Forelimb muscle (tissue), 1 donor: ENCODE measurements around the gene AAMDC. TPM values are rescaled to one million over a fixed set of nuclear protein-coding genes. Genes with fewer than 3 reads are reported as not detected.
"Not testable (repeated sequence)": the region's sequence is repeated elsewhere in the genome, so short reads cannot be mapped to it uniquely, and the experiment has no call there.

ENCODE experiments used
- DNase-seq: peaks from one replicate; pipeline ENCODE4 v3.0.0-alpha.2; 2013; ENCODE audit warnings: low read depth
- polyA plus RNA-seq: library from polyadenylated mRNA; unstranded; fragments of 120-200 nt; gene quantifications from one replicate; pipeline ENCODE4 v1.2.1, GENCODE V29; 2013; ENCODE audit not compliant: insufficient read length

Gene AAMDC
- polyA plus RNA-seq, 1 donor: 38.5 TPM

- no peak for DNase-seq
Observed at GRCh38 chr11:77884829-77885190, 63.9 kb downstream of the AAMDC start.

DNA sequence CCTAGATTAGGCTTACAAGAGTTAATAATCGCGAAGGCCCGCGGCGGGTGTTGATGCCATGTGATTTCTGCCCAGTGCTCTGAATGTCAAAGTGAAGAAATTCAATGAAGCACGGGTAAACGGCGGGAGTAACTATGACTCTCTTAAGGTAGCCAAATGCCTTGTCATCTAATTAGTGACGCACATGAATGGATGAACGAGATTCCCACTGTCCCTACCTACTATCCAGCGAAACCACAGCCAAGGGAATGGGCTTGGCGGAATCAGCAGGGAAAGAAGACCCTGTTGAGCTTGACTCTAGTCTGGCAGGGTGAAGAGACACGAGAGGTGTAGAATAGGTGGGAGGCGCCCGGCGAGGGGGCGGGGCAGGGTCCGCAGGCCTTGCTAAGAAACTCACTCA, 65.5 kb downstream of the AAMDC start:
- no peak for DNase-seq

DNA sequence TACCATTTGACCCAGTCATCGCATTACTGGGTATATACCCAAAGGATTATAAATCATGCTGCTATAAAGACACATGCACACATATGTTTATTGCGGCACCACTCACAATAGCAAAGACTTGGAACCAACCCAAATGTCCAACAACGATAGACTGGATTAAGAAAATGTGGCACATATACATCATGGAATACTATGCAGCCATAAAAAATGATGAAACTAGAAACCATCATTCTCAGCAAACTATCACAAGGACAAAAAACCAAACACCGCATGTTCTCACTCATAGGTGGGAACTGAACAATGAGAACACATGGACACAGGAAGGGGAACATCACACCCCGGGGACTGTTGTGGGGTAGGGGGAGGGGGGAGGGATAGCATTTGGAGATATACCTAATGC, 68.1 kb downstream of the AAMDC start:
- DNase-seq: not testable (repeated sequence)

DNA sequence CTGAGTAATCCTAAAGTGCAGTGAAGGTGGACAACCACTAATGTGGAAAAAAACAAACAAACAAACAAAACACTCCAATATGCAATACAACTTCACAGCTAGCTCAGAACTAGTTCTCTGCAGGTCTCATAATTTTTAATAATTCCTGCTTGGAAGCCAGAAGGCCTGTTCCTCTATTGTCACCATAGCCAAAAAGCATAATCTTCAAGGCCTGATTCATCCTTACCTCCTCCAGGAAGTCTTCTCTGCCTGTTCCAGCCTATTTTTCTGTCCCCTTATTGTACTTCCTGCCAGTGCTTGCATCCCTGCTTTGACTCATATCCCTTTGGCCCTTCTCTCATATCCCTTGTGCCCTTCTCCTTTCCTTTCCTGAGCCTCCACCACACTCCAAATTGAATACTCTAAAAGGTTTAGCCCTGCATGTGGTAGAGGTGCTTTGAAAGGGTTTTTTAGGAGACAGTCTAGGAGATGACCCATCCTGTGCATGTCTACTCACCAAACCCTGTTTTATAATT, 69.2 kb downstream of the AAMDC start:
- DNase-seq: not testable (repeated sequence)

- not testable (repeated sequence) for DNase-seq
Observed at GRCh38 chr11:77890619-77891056, 69.7 kb downstream of the AAMDC start.

- not testable (repeated sequence) for DNase-seq
Observed at GRCh38 chr11:77891256-77891655, 70.3 kb downstream of the AAMDC start.

- DNase-seq: not testable (repeated sequence)
Observed at GRCh38 chr11:77891703-77892102, 70.8 kb downstream of the AAMDC start.

DNA sequence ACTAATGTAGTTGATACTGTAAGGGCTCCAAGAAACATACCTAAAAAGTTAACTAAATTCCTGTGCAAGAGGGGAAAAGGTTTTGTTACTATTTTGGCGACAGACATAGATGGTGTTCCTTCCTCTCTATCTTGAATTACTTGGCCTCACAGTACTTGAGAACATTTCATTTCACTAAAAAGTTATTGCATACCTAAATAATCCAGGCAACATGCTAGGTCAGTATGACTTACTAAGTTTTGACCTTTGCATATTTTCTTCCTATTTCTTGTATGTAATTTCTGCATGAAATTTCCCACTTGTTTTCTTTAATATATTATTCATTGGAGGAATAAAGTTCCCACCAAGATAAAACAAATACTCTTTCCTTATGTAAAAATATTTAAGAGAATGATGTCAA, 74.0 kb downstream of the AAMDC start:
- not testable (repeated sequence) for DNase-seq

DNA sequence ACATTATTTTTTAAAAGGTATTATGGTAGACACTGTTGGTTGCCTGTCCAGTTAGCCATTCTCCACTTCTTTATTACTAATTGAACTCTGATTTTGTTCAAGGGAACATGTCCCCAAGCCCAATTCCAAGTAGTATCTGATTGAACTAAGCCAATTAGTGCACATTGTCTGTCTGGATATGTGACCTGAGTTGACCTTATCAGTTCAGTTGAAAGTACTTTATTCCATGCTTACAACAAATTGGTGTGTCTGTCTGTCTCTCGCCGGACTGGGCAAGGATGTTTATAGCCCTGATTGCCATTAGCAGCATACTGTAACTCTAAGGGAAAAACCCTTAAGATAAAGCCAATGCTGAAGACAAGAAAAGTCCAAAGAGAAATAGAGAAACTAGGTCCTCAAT, 87.9 kb downstream of the AAMDC start:
- no peak for DNase-seq

GRCh38 chr11:77909277-77909676, 88.3 kb downstream of the AAMDC start:
- DNase-seq: no peak

DNA sequence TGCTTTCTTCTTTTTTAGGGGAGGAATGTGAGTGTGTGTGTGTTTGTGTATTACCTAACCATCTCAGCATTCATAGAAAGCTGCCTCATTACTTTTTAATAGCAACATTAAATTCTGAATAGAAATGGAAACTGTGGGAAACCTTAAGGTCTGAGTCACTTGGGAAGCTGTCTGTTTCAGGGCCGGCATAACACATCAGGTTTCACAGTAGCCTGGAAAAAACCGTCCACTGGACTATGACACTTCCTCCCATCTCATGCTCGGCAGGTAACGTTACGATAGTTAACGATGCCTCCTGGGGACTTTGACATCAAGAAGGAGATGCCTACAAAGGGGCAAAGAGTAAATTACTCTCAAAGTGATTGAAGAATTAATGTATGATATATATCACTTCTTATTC, 89.9 kb downstream of the AAMDC start:
- DNase-seq: not testable (repeated sequence)

DNA sequence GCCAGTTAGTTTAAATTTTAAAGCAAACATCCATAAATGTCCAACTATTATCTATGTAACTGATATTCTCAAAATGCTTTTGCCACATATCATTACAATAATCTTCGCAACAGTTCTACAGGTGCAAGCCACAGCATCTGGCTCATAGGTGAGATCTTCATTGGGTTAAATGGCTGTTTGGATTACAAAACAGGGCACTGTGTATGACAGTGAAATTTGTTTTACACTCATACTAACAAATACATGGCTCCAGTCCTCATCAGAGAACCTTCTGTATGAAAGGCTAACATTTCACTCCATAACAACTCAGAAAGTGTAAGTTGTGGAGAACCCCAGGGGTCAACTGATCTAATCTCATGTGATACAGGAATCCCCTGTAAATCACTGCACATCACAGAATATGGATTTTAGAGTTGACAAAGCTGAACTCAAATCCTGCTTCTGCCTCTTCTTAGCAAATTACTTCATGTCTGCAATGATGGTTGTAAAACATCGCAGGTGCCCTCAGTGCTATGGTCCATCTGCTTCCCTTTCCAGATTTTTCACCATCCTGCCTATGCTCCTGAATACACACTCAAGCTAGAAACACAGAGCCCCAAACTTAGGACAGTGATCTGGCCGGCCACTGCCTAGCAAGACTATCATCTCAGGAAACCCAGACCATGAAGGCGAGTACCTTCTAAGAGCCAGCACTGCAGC, 92.8 kb downstream of the AAMDC start:
- not testable (repeated sequence) for DNase-seq

DNA sequence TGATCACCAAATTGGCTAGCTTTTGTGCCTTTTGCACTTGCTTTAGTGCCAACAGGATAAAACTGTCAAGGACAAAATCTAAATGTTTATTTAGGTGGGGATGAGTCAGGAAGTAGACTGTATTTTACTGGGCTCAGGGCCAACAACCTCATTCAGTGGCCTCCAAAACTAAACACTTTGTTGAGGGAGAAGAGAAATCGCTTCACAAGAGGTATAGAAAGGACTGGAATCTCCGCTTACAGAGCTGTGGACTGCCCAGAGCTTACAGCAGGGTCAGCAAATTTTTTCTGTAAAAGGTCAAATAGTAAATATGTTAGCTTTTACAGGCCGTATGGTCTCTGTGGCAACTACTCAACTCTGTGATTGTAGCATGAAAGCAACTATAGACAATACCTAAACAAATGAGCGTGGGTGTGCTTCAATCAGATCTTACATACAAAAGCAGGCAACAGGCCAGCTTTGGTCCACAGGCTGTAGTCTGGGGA, 93.4 kb downstream of the AAMDC start:
- DNase-seq: not testable (repeated sequence)

DNA sequence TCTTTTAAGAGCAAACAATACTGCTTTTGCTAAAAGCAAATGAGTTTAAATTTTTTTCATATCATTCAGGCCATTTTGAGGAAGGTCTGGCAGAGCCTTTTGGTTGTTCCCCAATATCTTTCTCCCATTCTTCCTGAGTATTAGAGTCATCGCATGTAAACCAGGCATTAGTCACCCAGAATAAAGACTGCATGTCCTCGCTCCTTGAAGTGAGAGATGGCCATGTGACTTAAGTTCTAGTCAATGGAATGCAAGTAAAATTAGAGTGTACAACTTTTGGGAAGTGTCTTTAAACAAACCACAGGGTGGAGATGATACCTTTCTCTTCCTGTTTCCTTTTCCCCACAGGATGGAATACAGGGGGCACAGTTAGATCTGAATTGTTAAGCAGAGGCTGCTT, 96.8 kb downstream of the AAMDC start:
- DNase-seq: not testable (repeated sequence)

Other genes with a start within 250 kb of the AAMDC start
- 1.6 TPM for gene AQP11, start 231.2 kb upstream of the AAMDC start, polyA plus RNA-seq
- 112 TPM for gene CLNS1A, start 183.3 kb upstream of the AAMDC start, polyA plus RNA-seq
- 33.3 TPM for gene RSF1, start 422 bp upstream of the AAMDC start, polyA plus RNA-seq
- 24.4 TPM for gene INTS4, start 173.5 kb downstream of the AAMDC start, polyA plus RNA-seq
- gene KCTD14, start 202.1 kb downstream of the AAMDC start, polyA plus RNA-seq: 1.0 TPM
- 0.51 TPM for gene THRSP, start 242.7 kb downstream of the AAMDC start, polyA plus RNA-seq